NCI-H2227 treated with DMSO at 0.1 percent for 48 hours (cell line): ENCODE results near the gene LPCAT1.

ENCODE experiments used
- DNase-seq: peaks from one replicate; lab custom pipeline; 2025; lab: John Stamatoyannopoulos, UW

The LPCAT1 gene

GRCh38 chr5:1444361-1445189 lies 79.2 kb downstream of the LPCAT1 start:
- no peak for DNase-seq

GRCh38 chr5:1443991-1444360 lies 79.8 kb downstream of the LPCAT1 start:
- no peak for DNase-seq

GRCh38 chr5:1443171-1443570 lies 80.6 kb downstream of the LPCAT1 start:
- no peak for DNase-seq

GRCh38 chr5:1442222-1443145 lies 81.3 kb downstream of the LPCAT1 start:
- no peak for DNase-seq

GRCh38 chr5:1441166-1441865 lies 82.4 kb downstream of the LPCAT1 start:
- no peak for DNase-seq

- DNase-seq: no peak
Measured at GRCh38 chr5:1440098-1440493, 83.7 kb downstream of the LPCAT1 start.

- no peak for DNase-seq
Measured at GRCh38 chr5:1439388-1440097, 84.2 kb downstream of the LPCAT1 start.

- DNase-seq: no peak
Measured at GRCh38 chr5:1438871-1439270, 84.9 kb downstream of the LPCAT1 start.

- no peak for DNase-seq
Measured at GRCh38 chr5:1437876-1438559, 85.7 kb downstream of the LPCAT1 start.

- DNase-seq: no peak
Measured at GRCh38 chr5:1437226-1437829, 86.4 kb downstream of the LPCAT1 start.

GRCh38 chr5:1436681-1437080 lies 87.1 kb downstream of the LPCAT1 start:
- no peak for DNase-seq

- no peak for DNase-seq
Measured at GRCh38 chr5:1436036-1436435, 87.7 kb downstream of the LPCAT1 start.

GRCh38 chr5:1435369-1435768 lies 88.4 kb downstream of the LPCAT1 start:
- DNase-seq: no peak

- no peak for DNase-seq
Measured at GRCh38 chr5:1432296-1432695, 91.5 kb downstream of the LPCAT1 start.

GRCh38 chr5:1431896-1432295 lies 91.9 kb downstream of the LPCAT1 start:
- DNase-seq: no peak

- DNase-seq: no peak
Measured at GRCh38 chr5:1431021-1431811, 92.5 kb downstream of the LPCAT1 start.

- no peak for DNase-seq
Measured at GRCh38 chr5:1430121-1430795, 93.5 kb downstream of the LPCAT1 start.

GRCh38 chr5:1429496-1429895 lies 94.3 kb downstream of the LPCAT1 start:
- DNase-seq: no peak

- no peak for DNase-seq
Measured at GRCh38 chr5:1429066-1429465, 94.7 kb downstream of the LPCAT1 start.
